Caki2 (cell line): ENCODE measurements around the gene CCDC93. TPM values are rescaled to one million over a fixed set of nuclear protein-coding genes. Genes with fewer than 3 reads are reported as not detected.
"Not testable (repeated sequence)": the region's sequence is repeated elsewhere in the genome, so short reads cannot be mapped to it uniquely, and the experiment has no call there.

Source experiments
- DNase-seq: peaks from one replicate; pipeline ENCODE4 v3.0.0-alpha.2; 2015; ENCODE audit warnings: low read depth
- in situ Hi-C: cut with HindIII; loops from 2 replicates; pipeline ENCODE4 v1.10.0; 2016; ENCODE audit warnings: low sequenced_read_pairs, low pct_unique_long_range_greater_than_20kb, mixed read lengths
- total RNA-seq: library from RNA; depleted of rRNA; stranded (reverse); fragments of >200 nt; shearing (Covaris generic); gene quantifications from 2 replicates; pipeline ENCODE4 v1.2.3, GENCODE V29; 2014; ENCODE audit warnings: low replicate concordance

CCDC93 gene
- total RNA-seq, 1 experiment from 2014 or later = 8.5 TPM

- in situ Hi-C loops = no loop called here
- no peak for DNase-seq
These were observed 35.4 kb upstream of the CCDC93 start for GRCh38 chr2:118049140-118049815.

DNA sequence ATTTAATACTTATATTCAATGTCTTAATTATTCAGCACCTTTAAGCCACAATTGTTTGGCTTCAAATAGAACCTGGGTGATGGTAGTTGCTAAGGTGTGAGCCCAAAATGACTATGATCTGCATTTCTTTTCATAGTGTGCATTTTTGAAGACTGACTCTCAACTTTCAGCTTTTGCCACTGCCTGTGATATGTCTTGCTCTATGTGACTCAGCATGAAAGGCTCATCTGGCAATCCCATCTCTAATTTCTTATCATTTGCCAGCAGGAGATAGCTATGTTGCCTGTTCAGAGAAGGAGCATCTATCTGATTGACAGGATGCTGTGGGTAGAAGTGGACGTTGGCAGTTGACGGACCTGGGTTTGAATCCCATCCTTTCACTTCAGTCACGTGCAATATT lies 34.5 kb upstream of the CCDC93 start:
- DNase-seq = no peak
- in situ Hi-C loops = no loop called here

DNA sequence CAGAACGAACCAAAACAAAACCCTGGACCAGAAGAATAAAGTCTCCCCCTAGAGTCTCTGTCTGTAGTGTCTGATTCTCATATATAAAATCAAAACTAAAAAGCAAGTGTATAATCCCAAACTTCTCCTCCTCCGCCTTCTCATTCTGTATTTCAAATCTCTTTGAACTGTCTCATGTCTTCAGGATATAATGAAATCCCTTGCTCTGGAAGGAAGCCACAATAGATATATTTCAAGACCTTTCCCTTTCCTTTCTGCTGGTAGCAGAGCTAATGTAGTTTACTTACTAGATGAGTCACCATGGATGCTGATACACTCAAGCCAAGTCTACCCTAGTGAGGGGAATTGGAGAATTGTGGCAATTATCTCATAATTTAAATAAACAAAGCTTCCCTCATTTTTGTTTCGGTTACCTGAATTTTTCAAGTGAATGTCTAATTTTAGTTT lies 33.5 kb upstream of the CCDC93 start:
- peak; percentile 39 for DNase-seq
- in situ Hi-C loops = no loop called here

DNA sequence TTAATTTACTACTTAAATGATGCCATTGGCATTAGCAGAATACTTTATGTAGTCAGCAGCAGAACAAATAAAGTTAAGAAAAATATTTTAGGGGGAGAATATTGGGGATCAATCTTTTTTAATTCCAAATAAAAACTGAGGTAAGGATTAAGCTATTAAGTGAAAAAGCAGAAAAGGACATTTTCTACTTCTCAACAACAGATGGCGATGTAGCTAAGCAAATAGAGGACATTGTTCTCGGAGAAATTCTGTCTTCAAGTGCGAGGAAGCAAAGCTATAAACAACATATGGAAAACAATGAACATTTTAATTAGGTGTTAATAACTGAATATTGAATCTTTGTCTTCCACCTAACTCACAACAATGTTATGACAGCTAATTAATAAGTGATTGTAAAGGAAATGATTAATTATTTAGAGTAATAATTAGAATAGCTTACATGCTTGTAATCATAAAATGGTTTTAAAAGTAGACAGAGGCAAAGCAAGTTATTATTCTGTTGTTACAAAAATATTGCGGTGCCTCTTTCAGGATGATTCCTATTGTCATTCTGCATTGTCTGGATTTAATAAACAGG lies 32.9 kb upstream of the CCDC93 start:
- in situ Hi-C loops = no loop called here
- peak; percentile 21 for DNase-seq

GRCh38 chr2:118045286-118045685 lies 31.4 kb upstream of the CCDC93 start:
- in situ Hi-C loops = no loop called here
- no peak for DNase-seq

GRCh38 chr2:118044854-118045253 lies 31.0 kb upstream of the CCDC93 start:
- DNase-seq = no peak
- in situ Hi-C loops = no loop called here

GRCh38 chr2:118044103-118044716 lies 30.3 kb upstream of the CCDC93 start:
- in situ Hi-C loops = no loop called here
- no peak for DNase-seq

GRCh38 chr2:118040891-118041290 lies 27.0 kb upstream of the CCDC93 start:
- in situ Hi-C loops = no loop called here
- no peak for DNase-seq

DNA sequence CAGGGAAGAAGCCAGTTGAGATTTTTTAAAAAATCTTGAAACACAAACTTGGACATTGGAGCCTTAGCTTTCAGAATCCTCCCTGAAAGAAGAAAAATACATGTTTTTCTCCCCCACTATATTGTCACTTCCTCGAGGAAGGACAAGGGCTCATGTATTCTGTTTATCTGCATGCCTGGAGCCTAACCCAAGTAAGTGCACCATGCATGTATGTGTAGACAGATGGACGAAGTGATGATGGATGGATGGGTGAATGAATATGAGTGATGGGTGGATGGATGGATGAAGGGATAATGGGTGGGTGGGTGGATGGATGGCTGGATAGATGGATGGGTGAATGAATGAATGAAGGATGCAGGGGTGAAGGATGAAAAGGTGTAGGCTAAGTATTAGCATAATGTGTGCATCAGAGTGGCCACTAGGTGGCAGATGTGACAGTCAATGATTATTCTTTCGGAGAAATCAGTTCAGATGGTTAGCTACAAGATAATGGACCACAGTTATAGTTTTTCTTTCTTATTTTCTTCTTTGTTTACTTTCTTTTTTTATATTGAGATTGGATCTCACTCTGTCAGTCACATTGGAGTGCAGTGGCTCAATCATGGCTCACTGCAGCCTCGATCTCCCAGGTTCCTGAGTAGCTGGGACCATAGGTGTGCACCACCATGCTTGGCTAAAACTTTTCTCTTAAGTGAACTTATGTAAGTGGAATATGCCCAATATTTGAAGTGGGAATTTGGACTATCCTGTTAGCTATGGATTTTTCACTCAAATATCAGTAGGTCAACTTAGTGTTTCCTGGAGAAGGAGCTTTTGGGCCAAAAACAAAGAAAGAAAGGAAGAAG lies 18.5 kb upstream of the CCDC93 start:
- in situ Hi-C loops = no loop called here
- DNase-seq = peak; percentile 23

GRCh38 chr2:118031566-118031965 lies 17.7 kb upstream of the CCDC93 start:
- DNase-seq = no peak
- in situ Hi-C loops = no loop called here

DNA sequence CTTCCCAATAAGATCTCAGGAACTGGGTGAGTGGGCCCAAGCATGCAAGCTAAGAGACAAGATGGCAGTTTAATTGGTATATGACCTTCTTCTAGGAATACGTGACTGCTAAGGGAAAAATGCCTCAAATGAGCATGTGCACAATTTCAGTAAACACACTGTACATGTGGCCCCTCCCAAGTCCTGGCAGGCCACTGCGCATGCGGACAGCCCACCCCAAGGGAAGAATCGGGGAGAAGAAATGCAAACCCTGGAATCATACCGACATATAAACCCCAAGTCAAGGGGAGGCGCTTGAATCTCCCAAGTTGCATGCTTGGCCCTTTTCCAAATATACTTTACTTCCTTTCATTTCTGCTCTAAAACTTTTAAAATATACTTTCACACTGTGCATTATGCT lies 15.2 kb upstream of the CCDC93 start:
- no peak for DNase-seq
- in situ Hi-C loops = no loop called here

DNA sequence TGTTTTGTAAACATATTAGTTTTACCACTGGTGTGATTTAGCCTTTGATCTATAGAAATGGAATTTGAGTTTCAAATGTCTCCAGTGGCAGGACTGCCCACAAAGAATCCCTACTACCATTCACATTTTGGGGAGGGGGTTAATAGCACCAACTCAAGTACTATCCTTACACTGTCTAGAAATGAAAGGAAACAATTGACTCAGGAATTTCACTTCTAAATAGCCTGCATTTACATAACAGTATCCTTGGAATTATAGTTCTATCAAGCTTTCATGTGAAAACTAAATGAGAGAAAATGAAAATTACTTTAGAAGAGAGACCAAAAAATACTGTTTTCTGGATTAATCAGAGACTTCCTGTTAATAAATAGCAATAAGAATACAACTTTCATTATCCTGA lies 7.5 kb upstream of the CCDC93 start:
- DNase-seq = no peak
- in situ Hi-C loops = no loop called here

DNA sequence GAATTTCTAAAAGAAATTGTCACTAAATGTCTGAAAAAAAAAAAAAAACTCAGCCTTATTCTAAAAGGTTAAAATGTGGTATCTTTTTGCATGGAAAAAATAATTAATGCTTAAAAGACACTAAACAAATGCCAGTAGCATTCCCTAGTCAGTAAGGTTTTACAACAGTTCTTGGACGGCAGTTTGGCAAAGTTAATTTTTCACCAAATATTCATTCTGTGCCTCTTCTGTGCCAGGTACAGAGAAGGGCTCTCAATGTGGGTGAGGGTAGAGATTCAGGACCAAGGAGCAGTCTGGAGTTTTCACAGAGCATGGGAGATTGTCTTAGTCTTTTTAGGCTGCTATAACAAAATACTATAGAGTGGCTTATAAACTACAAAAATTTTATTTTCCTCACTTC lies 6.0 kb upstream of the CCDC93 start:
- DNase-seq = no peak
- in situ Hi-C loops = no loop called here

GRCh38 chr2:118016911-118017310 lies 3.0 kb upstream of the CCDC93 start:
- in situ Hi-C loops = no loop called here
- no peak for DNase-seq

DNA sequence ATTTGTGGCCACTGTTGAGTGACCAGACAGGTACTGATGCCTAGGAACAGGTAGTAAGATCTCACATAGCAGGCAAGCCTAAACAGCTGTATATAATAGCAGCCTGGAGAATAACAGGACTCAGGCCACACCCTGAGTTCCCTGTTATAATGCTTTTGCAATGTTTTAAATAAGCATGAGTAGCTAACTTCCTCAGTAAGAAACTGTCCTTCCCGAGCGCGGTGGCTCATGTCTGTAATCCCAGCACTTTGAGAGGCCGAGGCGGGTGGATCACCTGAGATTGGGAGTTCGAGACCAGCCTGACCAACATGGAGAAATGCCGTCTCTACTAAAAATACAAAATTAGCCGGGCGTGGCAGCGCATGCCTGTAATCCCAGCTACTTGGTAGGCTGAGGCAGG lies 1.9 kb upstream of the CCDC93 start:
- in situ Hi-C loops, DNase-seq: not testable (repeated sequence)

- DNase-seq = no peak
- in situ Hi-C loops = no loop called here
These were observed 588 bp upstream of the CCDC93 start for GRCh38 chr2:118014492-118014824.

GRCh38 chr2:118013221-118013723 lies 598 bp downstream of the CCDC93 start:
- in situ Hi-C loops = no loop called here
- peak; percentile 17 for DNase-seq

GRCh38 chr2:118012778-118013177 lies 1.1 kb downstream of the CCDC93 start:
- in situ Hi-C loops = no loop called here
- DNase-seq = peak; percentile 6

GRCh38 chr2:118010473-118010872 lies 3.4 kb downstream of the CCDC93 start:
- in situ Hi-C loops = no loop called here
- DNase-seq = no peak
